GM10248 (cell line): ENCODE data around the gene EID2B.

Experiments used
- CTCF ChIA-PET: fragments of 300-600 bp; sonication (Branson Sonifier 250); formaldehyde crosslinking; extraction: SDS; loops from one replicate; lab custom pipeline; 2021; ENCODE audit warnings: antibody characterized with exemption; lab: Yijun Ruan, JAX
- POLR2A ChIA-PET: fragments of 350-650 bp; sonication (Branson Sonifier 250); formaldehyde crosslinking; extraction: SDS; loops from one replicate; lab custom pipeline; 2020; ENCODE audit warnings: antibody characterized with exemption; lab: Yijun Ruan, JAX
- DNase-seq: peaks from one replicate; pipeline ENCODE4 v3.0.0; 2012; ENCODE audit errors: extremely low spot score
- TF ChIP-seq, protein P1 (sequence below): IDR thresholded peaks from 2 replicates; pipeline ENCODE4 v1.5.1; 2012; ENCODE audit warnings: mild to moderate bottlenecking, low read depth; ENCODE audit errors: extremely low read depth, missing control alignments, control extremely low read depth

Gene EID2B

DNA sequence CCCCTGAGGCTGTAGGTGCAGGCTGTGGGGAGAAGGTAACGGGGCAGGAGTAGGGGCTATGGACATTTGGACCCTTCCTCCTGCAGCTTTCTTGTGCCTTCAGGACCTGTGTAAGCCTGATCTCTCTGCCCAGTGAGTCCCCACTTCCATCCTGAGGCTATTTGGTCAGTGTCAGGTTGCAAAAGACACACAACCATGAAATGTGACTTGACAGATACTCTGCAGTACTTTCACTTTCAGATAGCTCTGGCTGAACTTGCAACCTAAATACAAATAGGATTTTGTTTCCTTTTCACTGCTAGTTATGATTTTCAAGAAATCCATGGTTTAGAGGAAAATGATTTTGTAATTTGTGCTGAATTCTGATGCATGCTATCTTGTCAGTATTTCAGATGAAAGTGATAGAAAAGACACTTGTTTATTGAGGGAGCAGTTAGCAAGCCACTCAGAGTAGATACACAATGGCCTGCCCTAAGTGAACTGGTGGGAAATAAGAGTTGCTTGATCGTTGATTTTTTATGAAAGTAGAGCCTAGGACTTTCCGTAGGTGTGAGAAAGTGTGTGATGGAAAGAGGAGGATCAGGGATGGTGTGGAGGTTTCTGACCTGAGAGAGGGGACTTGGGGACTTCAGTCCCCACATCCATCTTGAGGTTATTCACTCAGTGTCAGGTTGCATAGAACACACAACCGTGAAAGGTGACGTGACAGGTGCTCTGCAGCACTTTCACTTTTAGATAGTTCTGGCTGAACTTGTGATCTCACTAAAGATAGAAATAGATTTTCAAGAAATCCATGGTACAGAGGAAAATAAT lies 25.4 kb upstream of the EID2B start:
- ChIA-PET POLR2A (no interaction called here), CTCF (interaction anchor here (1.3 to 4.3 kb wide), 2 partner anchors 13 to 114 kb away, joined by 3 to 22 read pairs; no protein-coding TSS in a partner anchor)
- TF ChIP-seq, protein P1, sequence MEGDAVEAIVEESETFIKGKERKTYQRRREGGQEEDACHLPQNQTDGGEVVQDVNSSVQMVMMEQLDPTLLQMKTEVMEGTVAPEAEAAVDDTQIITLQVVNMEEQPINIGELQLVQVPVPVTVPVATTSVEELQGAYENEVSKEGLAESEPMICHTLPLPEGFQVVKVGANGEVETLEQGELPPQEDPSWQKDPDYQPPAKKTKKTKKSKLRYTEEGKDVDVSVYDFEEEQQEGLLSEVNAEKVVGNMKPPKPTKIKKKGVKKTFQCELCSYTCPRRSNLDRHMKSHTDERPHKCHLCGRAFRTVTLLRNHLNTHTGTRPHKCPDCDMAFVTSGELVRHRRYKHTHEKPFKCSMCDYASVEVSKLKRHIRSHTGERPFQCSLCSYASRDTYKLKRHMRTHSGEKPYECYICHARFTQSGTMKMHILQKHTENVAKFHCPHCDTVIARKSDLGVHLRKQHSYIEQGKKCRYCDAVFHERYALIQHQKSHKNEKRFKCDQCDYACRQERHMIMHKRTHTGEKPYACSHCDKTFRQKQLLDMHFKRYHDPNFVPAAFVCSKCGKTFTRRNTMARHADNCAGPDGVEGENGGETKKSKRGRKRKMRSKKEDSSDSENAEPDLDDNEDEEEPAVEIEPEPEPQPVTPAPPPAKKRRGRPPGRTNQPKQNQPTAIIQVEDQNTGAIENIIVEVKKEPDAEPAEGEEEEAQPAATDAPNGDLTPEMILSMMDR, result no peak
- peak; percentile 38 for DNase-seq

DNA sequence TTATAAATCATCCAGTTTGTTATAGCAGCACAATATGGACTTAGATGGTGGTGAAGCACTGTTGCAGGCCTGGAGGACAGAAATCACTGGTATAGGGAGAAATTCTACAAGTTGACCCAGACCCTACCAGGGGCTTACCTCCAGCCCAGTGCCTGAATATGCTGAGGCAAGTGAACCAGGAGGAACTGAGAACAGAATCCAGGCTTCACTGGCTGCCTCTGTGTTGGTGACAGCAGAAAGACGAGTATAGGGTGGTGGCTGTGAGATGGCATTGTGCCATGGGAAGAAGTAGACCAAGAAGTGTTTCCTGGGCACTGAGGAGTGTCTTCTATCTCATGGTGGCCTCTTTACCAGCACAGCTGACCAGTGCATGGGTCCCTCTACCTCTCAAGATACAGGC lies 23.2 kb upstream of the EID2B start:
- CTCF ChIA-PET, result interaction anchor here (1.5 to 6.8 kb wide), 2 partner anchors 54 to 118 kb away, joined by 3 to 144 read pairs; no protein-coding TSS in a partner anchor
- DNase-seq, result no peak
- TF ChIP-seq, protein P1, result no peak
- POLR2A ChIA-PET, result no interaction called here

DNA sequence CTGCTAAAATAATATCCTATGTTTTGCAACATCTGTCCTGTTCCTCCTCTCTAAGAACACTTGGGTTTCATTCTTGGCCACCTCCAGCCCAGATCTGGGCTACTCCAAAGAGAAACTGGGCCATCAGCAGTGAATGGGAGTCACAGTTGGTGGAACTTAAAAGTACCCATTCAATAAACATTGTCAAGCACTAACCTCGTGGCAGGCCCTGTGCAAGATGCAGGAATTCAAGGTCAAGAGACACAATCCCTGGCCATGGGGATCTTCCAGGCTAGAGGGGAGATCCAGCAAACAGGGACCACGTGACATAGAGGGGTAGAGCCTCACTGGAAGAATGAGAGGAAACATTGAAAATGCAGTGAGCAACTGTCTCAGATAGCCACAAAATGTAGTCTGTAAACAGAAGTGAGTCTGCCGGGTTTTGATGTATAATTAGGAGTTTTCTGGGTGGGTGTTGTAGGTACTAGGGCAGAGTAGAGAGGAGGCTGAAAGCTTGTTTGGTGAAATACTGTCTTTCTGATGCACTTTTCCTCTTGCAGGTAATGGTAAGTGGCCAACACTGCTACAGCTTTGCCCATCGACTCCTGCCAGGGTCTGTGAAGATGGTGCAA lies 22.2 kb upstream of the EID2B start:
- ChIA-PET CTCF (interaction anchor here (1.0 to 6.8 kb wide), 3 partner anchors 73 to 289 kb away, joined by 3 to 144 read pairs (median 33); no protein-coding TSS in a partner anchor), POLR2A (no interaction called here)
- TF ChIP-seq, protein P1, result no peak
- no peak for DNase-seq

DNA sequence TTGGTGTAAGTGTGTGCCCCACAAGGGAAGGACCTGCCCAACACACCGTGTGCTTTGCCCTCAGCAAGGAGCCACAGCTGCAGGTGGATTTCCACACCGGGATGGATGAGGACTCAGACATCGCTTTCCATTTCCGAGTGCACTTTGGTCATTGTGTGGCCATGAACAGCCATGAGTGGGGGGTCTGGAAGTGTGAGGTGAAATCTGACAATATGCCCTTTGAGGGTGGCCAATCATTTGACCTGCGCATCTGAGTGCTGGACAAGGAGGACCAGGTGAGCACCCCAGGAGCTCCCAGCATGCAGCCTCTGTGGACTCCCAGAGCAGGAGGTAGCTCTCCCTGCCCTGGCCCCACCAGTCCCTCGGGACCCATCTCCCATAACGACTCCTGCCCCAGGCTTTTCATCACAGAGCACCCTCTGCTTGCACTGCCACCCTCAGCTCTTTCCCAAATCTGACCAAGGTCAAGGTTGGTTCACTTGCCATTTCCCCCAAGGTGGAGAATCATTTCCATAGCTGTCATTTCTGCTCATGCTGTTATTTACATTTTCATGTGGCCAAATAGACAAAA lies 20.5 kb upstream of the EID2B start:
- POLR2A ChIA-PET, result interaction anchor here (0.6 kb wide), 1 partner anchor 216 kb away, joined by 5 read pairs; no protein-coding TSS in a partner anchor
- CTCF ChIA-PET, result interaction anchor here (0.9 to 6.8 kb wide), 4 partner anchors 44 to 291 kb away, joined by 3 to 144 read pairs (median 18); no protein-coding TSS in a partner anchor
- no peak for DNase-seq
- TF ChIP-seq, protein P1, result no peak

DNA sequence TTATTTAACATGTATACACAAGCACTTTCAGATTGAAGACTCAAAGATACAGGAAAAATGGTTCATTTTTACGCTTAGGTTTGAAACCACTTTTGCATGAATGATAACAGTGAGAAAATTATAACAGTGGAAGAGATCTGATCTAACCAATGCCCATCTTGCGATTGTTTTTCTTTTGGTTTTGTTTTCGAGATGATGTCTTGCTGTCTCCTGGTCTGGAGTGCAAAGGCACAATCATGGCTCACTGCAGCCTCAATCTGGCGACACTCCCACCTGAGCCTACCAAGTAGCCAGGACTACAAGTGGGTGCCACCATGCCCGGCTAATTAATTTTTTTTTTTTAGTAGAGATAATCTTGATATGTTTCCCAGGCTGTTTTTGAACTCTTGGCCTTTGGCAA lies 17.5 kb upstream of the EID2B start:
- TF ChIP-seq, protein P1, result no peak
- POLR2A ChIA-PET, result no interaction called here
- DNase-seq, result no peak
- CTCF ChIA-PET, result interaction anchor here (1.3 to 6.8 kb wide), 7 partner anchors 10 to 294 kb away, joined by 3 to 144 read pairs (median 5); partner anchors contain the start of gene EID2

DNA sequence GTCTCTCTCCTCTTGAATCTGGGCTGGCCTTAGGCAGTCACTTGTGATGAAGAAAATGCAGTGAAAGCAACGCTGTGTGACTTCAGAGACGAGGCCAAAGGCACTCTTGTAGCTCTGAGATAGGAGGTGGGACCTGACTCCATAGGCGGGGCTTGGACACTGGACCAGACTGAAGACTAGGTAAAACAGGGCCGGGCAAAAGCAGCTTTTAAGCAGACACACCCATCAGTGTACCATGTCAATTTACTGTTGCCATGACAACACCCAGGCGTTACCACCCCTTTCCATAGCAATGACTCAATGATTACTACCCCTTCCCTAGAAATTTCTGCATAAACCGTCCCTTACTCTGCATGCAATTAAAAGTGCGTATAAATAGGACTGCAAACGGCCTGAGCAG lies 13.9 kb upstream of the EID2B start:
- DNase-seq, result no peak
- ChIA-PET POLR2A (no interaction called here), CTCF (interaction anchor here (1.5 to 4.8 kb wide), 5 partner anchors 13 to 297 kb away, joined by 3 to 32 read pairs (median 8); partner anchors contain the start of gene EID2B)
- TF ChIP-seq, protein P1, result no peak
